ENCODE results near the gene OR4C6.

OR4C6 gene

DNA sequence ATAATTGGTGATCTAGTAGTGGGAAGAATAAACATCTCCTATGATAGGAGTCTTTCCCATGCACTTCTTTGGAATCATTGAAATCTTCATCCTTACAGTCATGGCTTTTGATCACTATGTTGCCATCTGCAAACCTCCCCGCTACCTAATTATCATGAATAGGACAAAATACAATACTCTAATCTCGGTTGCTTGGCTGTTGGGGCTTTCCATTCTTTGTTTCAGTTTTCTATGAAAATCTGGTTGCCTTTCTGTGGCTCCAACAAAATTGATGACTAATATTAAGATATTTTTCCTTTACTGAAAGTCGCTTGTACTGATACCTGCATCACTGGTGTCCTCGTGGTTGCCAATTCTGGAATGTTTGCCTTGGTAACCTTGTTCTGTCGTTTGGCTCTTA, 11.9 kb downstream of the OR4C6 start:
- H3K4me2 ChIP-seq (ENCODE audit: low read depth, low read length, poor library complexity, severe bottlenecking) = no peak overlapping the region
- TF ChIP-seq EZH2phosphoT487 (conservative IDR thresholded peaks at IDR 0.05; ENCODE audit: low read length) = no peak
- TF ChIP-seq, protein P1, sequence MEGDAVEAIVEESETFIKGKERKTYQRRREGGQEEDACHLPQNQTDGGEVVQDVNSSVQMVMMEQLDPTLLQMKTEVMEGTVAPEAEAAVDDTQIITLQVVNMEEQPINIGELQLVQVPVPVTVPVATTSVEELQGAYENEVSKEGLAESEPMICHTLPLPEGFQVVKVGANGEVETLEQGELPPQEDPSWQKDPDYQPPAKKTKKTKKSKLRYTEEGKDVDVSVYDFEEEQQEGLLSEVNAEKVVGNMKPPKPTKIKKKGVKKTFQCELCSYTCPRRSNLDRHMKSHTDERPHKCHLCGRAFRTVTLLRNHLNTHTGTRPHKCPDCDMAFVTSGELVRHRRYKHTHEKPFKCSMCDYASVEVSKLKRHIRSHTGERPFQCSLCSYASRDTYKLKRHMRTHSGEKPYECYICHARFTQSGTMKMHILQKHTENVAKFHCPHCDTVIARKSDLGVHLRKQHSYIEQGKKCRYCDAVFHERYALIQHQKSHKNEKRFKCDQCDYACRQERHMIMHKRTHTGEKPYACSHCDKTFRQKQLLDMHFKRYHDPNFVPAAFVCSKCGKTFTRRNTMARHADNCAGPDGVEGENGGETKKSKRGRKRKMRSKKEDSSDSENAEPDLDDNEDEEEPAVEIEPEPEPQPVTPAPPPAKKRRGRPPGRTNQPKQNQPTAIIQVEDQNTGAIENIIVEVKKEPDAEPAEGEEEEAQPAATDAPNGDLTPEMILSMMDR (IDR thresholded peaks at IDR 0.05; ENCODE audit: insufficient read depth, low read length, poor library complexity, severe bottlenecking) = no peak
- 0 out of 2 replicates have a peak, but pooled peaks cover 3% of the 10 kb centered on the region for H3K9me2 ChIP-seq (replicated peaks; ENCODE audit: insufficient read depth, low read length)
- H3K4me3 ChIP-seq (ENCODE audit: insufficient read depth, low read length, poor library complexity, severe bottlenecking) = no peak overlapping the region
- H4K20me1 ChIP-seq (ENCODE audit: low read depth, low read length) = no peaks in the 10 kb centered on the region
- no peaks in the 10 kb centered on the region for H3F3A ChIP-seq (ENCODE audit: insufficient read depth)
- H3K9ac ChIP-seq (ENCODE audit: low read length) = no peak overlapping the region
- H2AFZ ChIP-seq (ENCODE audit: low read depth, low read length, severe bottlenecking) = no peak overlapping the region
- H3K27me3 ChIP-seq (ENCODE audit: low read length) = no peaks in the 10 kb centered on the region
- no peaks in the 10 kb centered on the region for H3K79me2 ChIP-seq (ENCODE audit: insufficient read depth, low read length)
- H3K9me3 ChIP-seq (ENCODE audit: insufficient read depth, low read length) = no peaks in the 10 kb centered on the region
- no peaks in the 10 kb centered on the region for H3K36me3 ChIP-seq (ENCODE audit: low read length)
- no peak overlapping the region for H3K27ac ChIP-seq (ENCODE audit: low read depth, low read length)

GRCh38 chr11:55697817-55698216, 35.8 kb downstream of the OR4C6 start:
- Histone ChIP-seq H4K20me1 (ENCODE audit: low read depth, low read length) (no peaks in the 10 kb centered on the region), H3K27ac (ENCODE audit: low read depth, low read length) (no peak overlapping the region), H3K36me3 (ENCODE audit: low read length) (no peaks in the 10 kb centered on the region), H3K27me3 (ENCODE audit: low read length) (no peaks in the 10 kb centered on the region), H3K9ac (ENCODE audit: low read length) (no peak overlapping the region), H3K9me2 (replicated peaks; ENCODE audit: insufficient read depth, low read length) (no peaks in the 10 kb centered on the region), H3K4me3 (ENCODE audit: insufficient read depth, low read length, poor library complexity, severe bottlenecking) (no peak overlapping the region), H3K9me3 (ENCODE audit: insufficient read depth, low read length) (no peaks in the 10 kb centered on the region), H2AFZ (ENCODE audit: low read depth, low read length, severe bottlenecking) (no peak overlapping the region), H3K79me2 (ENCODE audit: insufficient read depth, low read length) (no peaks in the 10 kb centered on the region), H3F3A (ENCODE audit: insufficient read depth) (no peaks in the 10 kb centered on the region), H3K4me2 (ENCODE audit: low read depth, low read length, poor library complexity, severe bottlenecking) (no peak overlapping the region)
- no peak for TF ChIP-seq EZH2phosphoT487 (conservative IDR thresholded peaks at IDR 0.05; ENCODE audit: low read length)
- TF ChIP-seq, protein P1 (IDR thresholded peaks at IDR 0.05; ENCODE audit: insufficient read depth, low read length, poor library complexity, severe bottlenecking) = no peak

DNA sequence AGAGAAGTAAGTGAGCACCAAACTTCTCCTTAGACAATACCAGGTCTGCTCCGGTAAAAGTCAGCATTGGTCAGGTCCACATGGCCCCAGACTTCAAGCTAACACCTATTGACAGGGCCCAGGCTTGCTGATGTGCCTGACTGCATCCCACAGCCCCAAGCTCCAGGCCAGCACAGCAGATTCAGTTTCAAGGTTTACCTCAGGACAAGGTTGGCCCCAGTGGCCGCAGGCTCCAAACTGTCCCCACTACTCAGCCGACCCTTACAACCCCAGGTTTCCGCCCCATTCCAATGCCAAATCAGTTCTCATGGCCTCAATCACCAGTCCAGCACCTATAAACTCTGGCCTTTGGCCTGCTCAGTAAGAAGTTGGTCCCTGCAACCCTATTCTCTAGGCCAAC, 39.4 kb downstream of the OR4C6 start:
- Histone ChIP-seq H3K27me3 (ENCODE audit: low read length) (no peaks in the 10 kb centered on the region), H3K79me2 (ENCODE audit: insufficient read depth, low read length) (no peaks in the 10 kb centered on the region), H3K27ac (ENCODE audit: low read depth, low read length) (no peak overlapping the region), H3F3A (ENCODE audit: insufficient read depth) (no peaks in the 10 kb centered on the region), H4K20me1 (ENCODE audit: low read depth, low read length) (no peaks in the 10 kb centered on the region), H3K9me3 (ENCODE audit: insufficient read depth, low read length) (no peaks in the 10 kb centered on the region), H3K9me2 (replicated peaks; ENCODE audit: insufficient read depth, low read length) (no peaks in the 10 kb centered on the region), H3K36me3 (ENCODE audit: low read length) (no peaks in the 10 kb centered on the region), H3K4me2 (ENCODE audit: low read depth, low read length, poor library complexity, severe bottlenecking) (no peak overlapping the region), H3K9ac (ENCODE audit: low read length) (no peak overlapping the region), H3K4me3 (ENCODE audit: insufficient read depth, low read length, poor library complexity, severe bottlenecking) (no peak overlapping the region), H2AFZ (ENCODE audit: low read depth, low read length, severe bottlenecking) (no peak overlapping the region)
- TF ChIP-seq, protein P1 (IDR thresholded peaks at IDR 0.05; ENCODE audit: insufficient read depth, low read length, poor library complexity, severe bottlenecking) = no peak

GRCh38 chr11:55707029-55707428, 45.0 kb downstream of the OR4C6 start:
- TF ChIP-seq EZH2phosphoT487 (conservative IDR thresholded peaks at IDR 0.05; ENCODE audit: low read length) = no peak
- TF ChIP-seq, protein P1 (IDR thresholded peaks at IDR 0.05; ENCODE audit: insufficient read depth, low read length, poor library complexity, severe bottlenecking) = peak; percentile 71
- H3K9me3 ChIP-seq (ENCODE audit: insufficient read depth, low read length) = no peaks in the 10 kb centered on the region
- no peak overlapping the region for H2AFZ ChIP-seq (ENCODE audit: low read depth, low read length, severe bottlenecking)
- no peaks in the 10 kb centered on the region for H3K79me2 ChIP-seq (ENCODE audit: insufficient read depth, low read length)
- H3F3A ChIP-seq (ENCODE audit: insufficient read depth) = no peaks in the 10 kb centered on the region
- H3K9ac ChIP-seq (ENCODE audit: low read length) = no peak overlapping the region
- H3K27me3 ChIP-seq (ENCODE audit: low read length) = no peaks in the 10 kb centered on the region
- H3K9me2 ChIP-seq (replicated peaks; ENCODE audit: insufficient read depth, low read length) = no peaks in the 10 kb centered on the region
- no peak overlapping the region for H3K4me3 ChIP-seq (ENCODE audit: insufficient read depth, low read length, poor library complexity, severe bottlenecking)
- H3K27ac ChIP-seq (ENCODE audit: low read depth, low read length) = no peak overlapping the region
- H3K36me3 ChIP-seq (ENCODE audit: low read length) = no peaks in the 10 kb centered on the region
- no peaks in the 10 kb centered on the region for H4K20me1 ChIP-seq (ENCODE audit: low read depth, low read length)
- no peak overlapping the region for H3K4me2 ChIP-seq (ENCODE audit: low read depth, low read length, poor library complexity, severe bottlenecking)
